HG02798 (cell line): Measurements from ENCODE around the gene MAFF.

Experiments
- ATAC-seq: cut with Tn5 transposase; IDR thresholded peaks from one replicate; pipeline ENCODE4 v1.9.1; 2021; ENCODE audit warnings: mild to moderate bottlenecking; ENCODE audit not compliant: unreplicated experiment, poor library complexity

The MAFF gene

DNA sequence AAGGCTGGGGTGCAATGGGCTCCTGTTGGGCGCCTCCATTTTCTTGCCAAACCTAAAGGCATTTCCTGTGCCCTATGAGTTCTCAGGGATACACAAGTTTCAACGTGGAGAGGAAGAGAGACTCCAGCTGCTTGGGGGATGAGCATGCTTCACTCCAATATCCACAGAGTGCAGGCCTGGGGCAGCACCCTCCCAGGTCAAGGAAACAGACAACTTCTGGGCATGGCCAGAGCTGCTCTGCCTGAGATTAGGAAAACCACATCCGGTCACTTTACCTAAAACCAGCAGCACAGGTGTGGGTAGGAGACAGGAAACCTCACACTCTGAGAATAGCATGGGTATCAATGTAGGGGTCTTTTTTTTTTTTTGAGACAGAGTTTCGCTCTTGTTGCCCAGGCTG, 42.3 kb downstream of the MAFF start:
- ATAC-seq: no peak

DNA sequence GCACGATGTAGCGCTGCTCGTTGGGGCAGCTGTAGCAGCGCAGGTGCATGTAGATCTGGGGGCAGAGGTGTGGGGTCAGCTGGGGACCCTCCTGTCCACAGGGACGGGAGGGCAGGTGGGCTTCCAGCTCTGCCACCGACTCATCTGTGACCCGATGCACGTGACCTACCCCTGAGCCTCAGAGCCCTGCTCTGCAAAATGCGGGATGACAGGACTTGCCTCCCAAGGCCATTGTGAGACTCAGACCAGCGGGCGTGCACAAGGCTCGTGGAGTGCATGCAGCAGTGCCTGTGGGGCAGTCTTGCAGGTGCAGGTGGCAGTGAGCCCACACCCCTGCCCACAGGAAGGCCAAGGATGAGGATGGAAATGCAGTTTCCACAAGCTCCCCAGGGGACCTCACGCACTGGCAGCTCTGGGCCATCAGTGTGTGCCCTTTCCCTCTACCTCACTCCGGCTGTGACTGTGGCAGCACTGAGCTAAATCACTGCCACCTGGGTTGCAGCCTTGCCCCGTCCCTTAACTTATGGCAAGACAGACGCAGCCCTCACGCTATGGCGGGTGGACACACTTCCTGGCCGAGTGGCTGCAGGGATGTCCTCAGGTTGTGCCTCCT, 44.4 kb downstream of the MAFF start:
- ATAC-seq: no peak

DNA sequence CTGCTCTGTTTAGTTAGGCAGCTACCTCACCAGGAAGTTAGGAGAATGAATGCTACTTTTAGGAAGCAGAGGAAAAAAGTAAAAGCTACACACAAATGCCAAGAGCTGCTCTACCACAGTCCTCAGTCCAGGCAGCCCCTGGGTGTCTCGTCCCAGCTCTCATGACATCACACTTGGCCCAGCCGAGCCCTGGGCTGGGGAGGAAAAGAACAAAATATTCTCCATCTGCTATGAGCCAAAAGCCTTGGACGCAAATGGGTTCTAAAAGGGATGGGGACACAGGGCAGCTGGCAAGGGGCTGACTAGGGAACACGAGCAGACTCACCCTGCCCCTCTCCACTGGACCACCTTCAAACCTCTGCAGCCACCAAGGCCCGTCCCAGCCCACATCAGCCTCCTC, 44.9 kb downstream of the MAFF start:
- no peak for ATAC-seq

DNA sequence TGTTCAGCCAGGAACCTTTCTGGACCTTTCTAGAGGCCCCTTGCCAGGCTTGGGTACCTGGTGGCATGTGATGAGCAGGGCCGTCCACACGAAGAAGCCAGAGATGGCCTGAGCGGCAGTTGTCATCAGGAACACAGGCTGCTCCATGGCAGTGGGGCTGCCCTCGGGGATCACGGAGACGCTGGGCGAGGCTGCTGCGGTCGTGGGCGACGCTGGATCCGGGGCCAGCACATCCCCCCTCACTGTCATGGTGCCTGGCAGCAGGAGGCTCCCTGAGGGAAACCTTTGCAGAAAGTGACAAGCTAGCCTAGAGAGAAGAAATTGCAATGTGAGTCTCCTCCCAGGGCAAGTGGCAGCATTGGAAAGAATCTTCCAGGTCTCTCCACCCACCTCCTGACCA, 45.9 kb downstream of the MAFF start:
- no peak for ATAC-seq

DNA sequence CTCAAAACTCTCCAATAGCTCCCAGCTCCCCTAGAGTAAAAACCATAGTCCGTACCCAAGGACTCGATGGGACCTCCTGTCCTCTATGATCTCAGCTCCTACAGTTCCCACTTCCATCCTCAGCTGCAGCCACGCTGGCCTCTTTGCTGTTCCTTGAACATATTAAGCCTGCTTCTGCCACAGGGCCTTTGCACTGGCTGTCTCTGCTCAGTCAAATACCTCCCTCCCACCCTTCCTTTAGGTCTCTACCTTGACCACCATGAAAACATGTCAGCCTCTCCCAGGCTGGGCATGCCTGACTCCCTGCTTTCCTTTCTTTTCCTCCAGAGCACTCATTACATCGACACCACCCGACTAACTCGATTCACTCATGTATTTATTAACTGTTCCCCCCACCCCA, 46.5 kb downstream of the MAFF start:
- ATAC-seq: no peak

DNA sequence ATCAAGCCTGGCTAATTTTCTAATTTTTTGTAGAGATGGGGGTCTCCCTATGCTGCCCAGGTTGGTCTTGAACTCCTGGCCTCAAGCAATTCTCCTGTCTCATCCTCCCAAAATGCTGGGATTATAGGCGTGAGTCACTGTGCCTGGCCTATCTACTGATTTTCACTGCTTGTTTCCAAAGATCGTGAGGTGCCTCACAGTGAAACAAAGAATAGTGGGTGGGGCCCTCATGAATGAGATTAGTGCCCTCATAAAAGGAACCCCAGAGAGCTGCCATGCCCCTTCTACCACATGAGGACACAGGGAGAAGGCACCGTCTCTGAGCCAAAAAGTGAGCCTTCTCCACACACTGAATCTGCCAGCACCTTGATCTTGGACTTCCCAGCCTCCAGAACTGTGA, 47.5 kb downstream of the MAFF start:
- no peak for ATAC-seq

DNA sequence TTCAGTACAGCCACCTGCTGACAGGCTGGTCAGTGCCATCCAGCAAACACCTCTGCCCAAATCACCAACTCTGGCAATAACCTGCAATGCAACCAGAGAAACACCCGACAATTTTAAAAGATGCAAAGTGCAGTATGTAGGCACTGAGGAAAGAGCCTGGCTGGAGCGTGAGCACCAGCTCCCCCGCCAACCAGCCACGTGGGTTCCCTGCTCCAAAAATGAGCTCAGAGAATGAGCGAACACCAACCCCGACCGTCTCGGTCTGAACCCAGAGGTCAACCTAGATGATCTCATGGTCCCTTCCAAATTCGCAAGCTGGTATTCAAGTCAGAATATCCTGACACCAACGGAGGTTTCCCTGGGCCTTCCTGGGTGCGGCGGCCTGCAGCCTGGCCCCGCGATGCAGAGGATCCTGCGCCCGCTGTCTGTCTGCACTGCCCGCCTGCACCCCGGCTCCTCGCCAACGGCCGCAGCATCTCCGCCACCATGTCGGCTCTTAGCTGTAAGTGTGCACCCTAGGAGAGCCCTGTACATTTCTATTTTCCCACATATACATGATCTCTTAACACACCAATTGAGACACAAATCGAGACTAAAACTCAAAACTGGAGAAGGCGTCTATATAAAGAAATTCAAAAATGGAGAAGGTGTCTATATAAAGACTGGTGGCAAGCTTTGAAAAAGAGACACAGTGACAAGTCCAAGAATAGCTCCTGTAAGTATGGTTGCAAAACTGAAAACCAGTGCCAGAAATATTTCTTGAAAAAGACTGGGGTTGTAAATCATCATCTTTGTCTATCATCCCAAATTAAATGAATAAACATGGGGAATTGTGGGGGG, 48.2 kb downstream of the MAFF start:
- ATAC-seq: no peak

DNA sequence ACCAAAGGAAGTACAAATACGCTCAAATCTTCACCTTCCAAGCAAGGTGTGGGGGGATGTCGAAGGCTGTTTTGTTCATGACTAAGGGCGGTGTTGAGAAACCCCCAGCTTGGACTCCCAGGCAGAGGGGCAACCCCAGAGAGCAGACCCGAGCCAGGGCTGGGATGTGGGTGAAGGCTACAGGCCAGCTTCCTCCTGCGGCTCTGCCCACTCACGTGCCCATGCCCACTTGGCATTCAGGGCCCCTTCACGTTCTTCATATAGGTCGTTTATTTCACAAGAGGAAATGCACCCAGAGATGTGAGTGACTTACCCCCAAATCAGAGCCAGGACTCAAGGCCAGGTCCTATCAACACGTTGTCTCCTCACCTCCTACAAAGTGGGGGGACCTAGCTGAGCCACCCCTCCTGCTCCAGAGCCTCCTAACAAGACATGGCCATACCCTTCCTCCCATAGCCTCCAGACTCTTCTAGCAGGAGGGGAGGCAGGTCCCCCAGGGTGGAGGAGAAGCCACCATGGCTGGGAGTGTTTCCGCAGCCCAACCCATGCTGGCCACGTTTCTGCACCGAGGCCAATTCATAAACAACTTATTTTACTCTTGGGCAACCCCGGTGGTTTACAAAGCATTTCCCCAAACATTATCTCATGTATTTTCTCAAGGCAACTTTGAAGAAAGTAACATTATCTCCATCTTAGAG, 49.0 kb downstream of the MAFF start:
- no peak for ATAC-seq

DNA sequence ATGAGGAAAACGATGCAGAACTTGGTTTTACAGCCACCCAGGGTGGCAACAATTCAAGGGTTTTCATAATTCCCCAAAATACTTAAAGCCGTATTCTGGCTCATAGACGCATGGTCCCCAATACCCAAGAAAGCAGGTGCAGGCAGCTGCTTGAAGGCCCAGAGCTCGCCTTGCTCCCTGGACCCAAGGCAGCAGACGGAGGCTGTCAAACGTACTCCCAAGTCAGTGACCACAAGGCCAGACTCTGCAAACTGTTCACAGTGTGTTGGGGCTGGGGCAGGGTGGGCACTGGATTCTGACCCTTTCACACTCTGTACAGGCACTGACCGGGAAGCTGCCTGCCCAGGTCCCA, 49.5 kb downstream of the MAFF start:
- ATAC-seq: no peak

DNA sequence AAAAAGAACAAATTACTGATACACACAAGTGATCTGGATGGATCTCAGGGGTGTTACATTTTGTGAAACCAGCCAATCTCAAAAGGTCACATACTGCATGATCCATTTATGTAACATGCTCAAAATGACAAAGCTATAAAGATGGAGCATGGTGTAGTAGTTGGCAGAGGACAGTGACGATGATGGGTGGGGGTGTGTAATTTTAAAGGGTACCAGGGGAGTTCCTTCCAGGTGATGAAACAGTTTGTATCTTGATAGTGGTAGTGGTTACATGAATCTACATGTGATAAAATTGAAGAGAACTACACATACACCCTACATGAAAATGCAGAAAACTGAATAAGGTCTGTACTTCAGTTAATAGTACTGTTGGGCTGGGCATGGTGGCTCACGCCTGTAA, 53.9 kb downstream of the MAFF start:
- ATAC-seq: no peak

DNA sequence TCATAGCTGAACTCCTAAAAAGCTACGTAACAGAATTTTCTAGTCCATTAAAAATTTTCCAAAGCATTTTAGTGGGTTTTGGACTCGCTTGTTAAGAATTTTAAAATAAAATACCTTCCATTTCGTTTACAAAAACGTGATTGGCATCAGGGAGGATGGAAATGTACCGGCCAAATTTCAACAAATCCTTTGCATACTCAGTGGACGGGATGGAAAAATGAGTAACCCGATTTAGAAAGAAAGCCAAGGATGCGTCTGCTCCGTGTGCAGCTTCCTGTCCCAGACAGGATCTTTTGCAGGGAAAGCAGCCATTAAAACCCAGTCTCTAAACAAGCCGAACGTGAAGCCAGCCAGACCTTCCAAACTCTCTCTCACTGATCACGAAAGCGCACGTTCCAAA, 55.4 kb downstream of the MAFF start:
- no peak for ATAC-seq

DNA sequence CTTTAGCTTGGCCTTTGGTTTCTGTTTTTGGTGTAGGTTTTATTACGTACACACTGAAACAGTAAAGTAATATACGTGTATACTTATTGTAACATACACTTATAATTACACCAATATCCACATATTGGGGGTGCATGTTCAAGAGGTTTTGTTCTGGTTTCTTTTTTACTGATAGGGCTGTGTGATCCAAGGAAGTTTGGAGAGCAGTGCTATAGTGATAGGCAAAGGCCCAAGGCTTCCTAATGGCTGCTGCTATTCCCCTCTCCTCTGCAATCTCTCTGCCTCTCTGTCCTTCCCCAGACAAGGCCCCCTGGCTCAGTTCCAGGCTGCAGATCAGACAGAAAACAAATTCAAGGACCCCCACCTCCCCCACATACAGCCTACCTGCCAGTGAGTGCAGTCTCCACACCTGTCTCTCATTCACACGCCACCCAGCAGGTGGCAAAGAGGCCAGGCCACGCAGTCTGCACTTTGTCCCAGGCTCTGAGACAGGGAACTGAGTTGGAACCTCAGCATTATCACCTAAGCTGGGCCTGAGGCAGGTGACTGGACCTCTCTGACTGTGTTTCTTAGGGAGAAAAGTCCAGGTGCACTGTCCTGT, 56.0 kb downstream of the MAFF start:
- ATAC-seq: no peak

DNA sequence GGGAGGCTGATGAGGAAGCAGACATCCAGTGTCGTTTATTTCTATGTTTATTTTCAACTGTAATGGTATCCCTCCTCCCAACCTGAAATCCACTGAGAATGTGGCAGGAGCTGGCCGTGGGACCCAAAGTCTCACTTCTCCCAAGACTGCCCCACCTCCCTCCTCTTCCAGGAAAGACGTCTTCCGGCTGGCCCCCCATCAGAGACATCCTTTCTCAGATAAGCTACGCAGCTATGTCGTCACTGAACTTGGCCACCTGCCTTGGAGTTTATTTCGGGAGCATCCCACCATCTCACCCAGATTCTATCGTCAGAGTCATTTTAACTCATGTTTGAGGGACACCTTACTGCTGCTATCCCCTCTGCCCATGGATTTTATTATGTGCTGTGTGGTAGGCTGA, 57.1 kb downstream of the MAFF start:
- ATAC-seq: no peak

DNA sequence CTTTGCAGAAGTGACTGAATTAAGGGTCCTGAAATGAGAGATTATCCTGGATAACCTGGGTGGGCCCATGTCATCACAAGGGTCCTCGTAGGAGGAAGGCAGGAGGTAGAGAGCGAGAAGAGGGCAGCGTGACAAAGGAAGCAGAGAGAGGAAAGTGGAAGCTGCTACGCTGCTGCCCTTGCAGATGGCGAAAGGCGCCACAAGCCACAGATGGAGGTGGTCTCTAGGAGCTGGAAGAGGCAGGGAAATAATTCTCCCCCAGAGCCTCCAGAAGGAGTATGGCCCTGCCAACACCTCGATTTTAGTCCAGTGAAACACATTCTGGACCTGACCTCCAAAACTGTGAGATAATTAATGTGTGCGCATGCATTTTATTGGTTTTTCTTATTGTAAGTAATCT, 57.6 kb downstream of the MAFF start:
- ATAC-seq: no peak

DNA sequence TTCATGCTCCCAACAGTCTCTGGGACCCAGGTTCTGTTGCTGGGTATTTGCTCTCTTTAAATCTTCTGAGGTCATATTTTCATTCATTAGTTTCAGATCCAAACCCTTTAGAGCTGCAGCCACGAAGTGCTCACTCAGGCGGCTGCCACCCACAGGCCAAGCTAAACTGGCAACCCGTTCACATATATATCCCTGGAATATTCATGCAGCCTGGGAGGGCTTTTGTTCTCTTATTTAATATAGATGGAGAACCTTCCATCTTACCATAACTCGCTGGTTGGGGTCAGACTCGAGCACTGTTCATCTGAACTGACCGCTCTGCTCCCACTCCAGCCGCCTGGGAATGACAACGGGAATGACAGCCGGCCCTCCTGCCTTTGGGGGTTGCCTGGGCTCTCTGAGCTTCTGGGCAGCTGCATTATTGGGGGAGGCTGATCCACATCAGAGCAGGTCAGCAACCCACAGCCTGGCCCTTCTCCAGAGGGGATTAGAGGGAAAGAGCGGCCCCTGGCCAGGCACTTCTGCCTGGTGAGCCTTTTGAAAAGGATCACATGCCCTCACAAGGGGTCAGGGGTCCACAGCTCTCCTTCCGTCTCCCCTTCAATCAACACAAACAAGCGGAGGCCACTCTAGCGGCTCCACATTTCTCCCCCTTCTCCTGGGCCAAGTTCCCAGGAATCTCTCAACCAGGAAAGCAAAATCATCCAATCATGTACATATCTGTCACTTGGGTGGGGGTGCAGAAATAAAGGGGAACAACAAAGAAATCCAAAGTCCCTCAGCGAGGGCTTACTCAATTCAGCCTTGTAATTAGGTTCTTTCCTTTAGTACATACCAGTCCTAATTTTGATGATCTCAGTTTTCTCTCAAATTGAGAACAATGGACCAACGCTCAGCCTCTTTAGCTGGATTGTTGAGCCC, 59.2 kb downstream of the MAFF start:
- ATAC-seq: no peak

DNA sequence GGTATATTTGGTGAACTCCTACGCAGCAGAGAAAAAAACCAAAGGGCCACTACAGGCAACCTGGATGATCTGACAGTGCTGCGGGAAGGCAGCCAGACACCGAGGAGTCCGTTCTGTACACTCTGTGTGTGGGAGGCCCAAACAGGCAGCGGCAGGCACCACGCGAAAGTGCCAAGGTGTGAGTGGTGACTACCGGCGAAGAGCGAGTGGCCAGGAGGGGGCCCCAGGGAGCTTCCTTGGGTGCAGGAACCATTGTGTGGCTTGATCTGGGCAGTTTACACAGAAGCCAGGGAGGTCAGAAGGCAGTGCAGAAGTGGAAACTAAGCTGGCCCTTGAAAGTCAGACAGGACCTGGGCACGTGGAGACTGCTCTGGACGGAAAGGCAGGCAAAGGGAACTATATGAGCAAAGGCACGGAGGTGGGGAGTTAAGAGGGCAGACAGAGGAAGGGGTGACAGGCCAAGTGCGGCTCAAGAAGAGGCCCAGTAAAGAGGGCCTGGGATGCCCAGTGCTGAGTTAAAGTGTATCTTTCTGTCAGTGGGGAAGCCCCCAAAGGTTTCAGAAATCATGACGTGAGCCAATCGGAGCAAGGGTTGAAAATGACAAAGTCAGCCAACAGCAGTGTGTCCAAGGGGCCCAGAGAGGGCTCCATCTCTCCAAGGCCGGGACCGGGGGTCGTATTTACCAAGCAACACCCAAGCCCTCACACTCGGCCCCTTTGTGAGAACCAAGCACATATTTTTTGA, 60.4 kb downstream of the MAFF start:
- ATAC-seq: no peak

DNA sequence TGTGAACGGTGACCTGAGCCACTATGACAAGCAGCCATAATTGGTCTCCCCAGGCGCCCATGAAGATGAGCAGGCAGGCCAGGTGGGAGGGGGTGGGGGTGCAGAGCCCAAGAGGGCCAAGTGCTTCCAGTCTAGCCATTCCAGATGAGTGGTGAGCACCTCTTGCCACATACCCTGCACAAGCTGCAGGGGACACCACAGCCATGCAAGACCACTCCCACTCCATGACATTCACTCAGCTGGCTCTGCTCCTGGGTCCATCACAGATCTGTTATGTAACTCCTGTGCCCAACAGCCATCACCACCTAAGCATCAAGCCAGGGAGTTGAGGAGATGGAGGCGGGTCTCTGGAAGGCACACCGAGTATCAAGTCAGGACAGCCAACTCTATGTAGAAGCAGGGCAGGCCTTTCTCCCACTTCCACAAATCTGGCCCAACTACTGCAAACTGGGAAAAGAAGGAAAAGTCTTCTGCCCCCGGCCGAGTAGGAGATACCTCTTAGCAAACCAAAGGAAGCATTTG, 62.6 kb downstream of the MAFF start:
- no peak for ATAC-seq
